Skeletal muscle tissue (tissue), 4 donors: ENCODE results near the gene CERK. TPM values are rescaled to one million over a fixed set of nuclear protein-coding genes. Genes with fewer than 3 reads are reported as not detected.

Source experiments
- H3K27ac ChIP-seq: one replicate; pipeline ENCODE4 v1.7.0; 2013; ENCODE audit warnings: mild to moderate bottlenecking, low read depth, low read length, inconsistent platforms
- H3K27me3 ChIP-seq, 3 donors: one replicate each; pipeline ENCODE4 v1.7.0; 2013; ENCODE audit warnings: low read length in 3 of 3; ENCODE audit not compliant: control insufficient read depth in 3 of 3, insufficient read depth in 3 of 3
- H3K36me3 ChIP-seq, 3 donors: one replicate each; pipeline ENCODE4 v1.7.0; 2013; ENCODE audit warnings: low read length in 3 of 3; ENCODE audit not compliant: control insufficient read depth in 3 of 3, insufficient read depth in 3 of 3
- H3K4me1 ChIP-seq, 3 donors: one replicate each; pipeline ENCODE4 v1.7.0; 2013; ENCODE audit warnings: low read length in 3 of 3, mild to moderate bottlenecking in 3 of 3; ENCODE audit not compliant: control insufficient read depth in 3 of 3, insufficient read depth in 3 of 3
- H3K4me3 ChIP-seq, 3 donors: one replicate each; pipeline ENCODE4 v1.7.0; 2013; ENCODE audit warnings: low read length in 3 of 3
- H3K9ac ChIP-seq, 3 donors: one replicate each; pipeline ENCODE4 v1.7.0; 2013; ENCODE audit warnings: low read length in 3 of 3, mild to moderate bottlenecking in 3 of 3, moderate library complexity in 2 of 3, low read depth in 1 of 3
- H3K9me3 ChIP-seq, 3 donors: one replicate each; pipeline ENCODE4 v1.7.0; 2013; ENCODE audit warnings: low read length in 3 of 3; ENCODE audit not compliant: control insufficient read depth in 3 of 3
- total RNA-seq: library from RNA; depleted of rRNA; stranded (reverse); fragments of >200 nt; gene quantifications from one replicate; pipeline ENCODE4 v1.2.3, GENCODE V29; 2014
- donor health status: Osteomylitis.

Gene CERK
- total RNA-seq, 1 donor from 2014 or later = 18.3 TPM

GRCh38 chr22:46660604-46661201 lies 77.3 kb downstream of the CERK start:
- H3K9me3 ChIP-seq = no peaks in the 10 kb centered on the region
- peaks cover 19 to 29% (median 27%) of the 10 kb centered on the region in 3 donors for H3K4me1 ChIP-seq
- H3K27me3 ChIP-seq = no peaks in the 10 kb centered on the region
- no peak overlapping the region for H3K4me3 ChIP-seq
- no peak overlapping the region for H3K27ac ChIP-seq
- H3K36me3 ChIP-seq = peaks cover 11 to 27% (median 24%) of the 10 kb centered on the region in 3 donors
- H3K9ac ChIP-seq = peak overlapping the region in 1 of 3 donors; percentile 50

- Histone ChIP-seq H3K4me3 (no peak overlapping the region), H3K36me3 (peaks cover 4 to 19% (median 18%) of the 10 kb centered on the region in 3 donors), H3K9me3 (no peaks in the 10 kb centered on the region), H3K4me1 (peaks cover 19 to 29% (median 27%) of the 10 kb centered on the region in 3 donors), H3K9ac (peak overlapping the region in 1 of 3 donors; percentile 50), H3K27ac (no peak overlapping the region), H3K27me3 (no peaks in the 10 kb centered on the region)
These were observed 78.3 kb downstream of the CERK start for GRCh38 chr22:46659791-46660186.

GRCh38 chr22:46659059-46659790 lies 78.8 kb downstream of the CERK start:
- Histone ChIP-seq H3K9me3 (no peaks in the 10 kb centered on the region), H3K9ac (no peak overlapping the region), H3K36me3 (peaks cover 0 to 16% (median 13%) of the 10 kb centered on the region in 3 donors), H3K27ac (no peak overlapping the region), H3K4me3 (no peak overlapping the region), H3K27me3 (no peaks in the 10 kb centered on the region), H3K4me1 (peaks cover 19 to 29% (median 27%) of the 10 kb centered on the region in 3 donors)

GRCh38 chr22:46657996-46658947 lies 79.8 kb downstream of the CERK start:
- peaks cover 24 to 35% (median 32%) of the 10 kb centered on the region in 3 donors for H3K4me1 ChIP-seq
- no peaks in the 10 kb centered on the region for H3K9me3 ChIP-seq
- H3K36me3 ChIP-seq = peaks cover 0 to 11% (median 6%) of the 10 kb centered on the region in 3 donors
- H3K27me3 ChIP-seq = no peaks in the 10 kb centered on the region
- no peak overlapping the region for H3K9ac ChIP-seq
- H3K4me3 ChIP-seq = no peak overlapping the region
- H3K27ac ChIP-seq = no peak overlapping the region

GRCh38 chr22:46657655-46657953 lies 80.4 kb downstream of the CERK start:
- H3K27ac ChIP-seq = no peak overlapping the region
- H3K4me3 ChIP-seq = no peak overlapping the region
- peaks cover 26 to 42% (median 38%) of the 10 kb centered on the region in 3 donors for H3K4me1 ChIP-seq
- no peaks in the 10 kb centered on the region for H3K27me3 ChIP-seq
- no peak overlapping the region for H3K9ac ChIP-seq
- H3K9me3 ChIP-seq = no peaks in the 10 kb centered on the region
- peaks cover 0 to 10% (median 6%) of the 10 kb centered on the region in 3 donors for H3K36me3 ChIP-seq

GRCh38 chr22:46656856-46657654 lies 81.0 kb downstream of the CERK start:
- H3K27me3 ChIP-seq = no peaks in the 10 kb centered on the region
- H3K27ac ChIP-seq = no peak overlapping the region
- H3K4me1 ChIP-seq = peaks cover 31 to 47% (median 44%) of the 10 kb centered on the region in 3 donors
- H3K9ac ChIP-seq = no peak overlapping the region
- H3K9me3 ChIP-seq = no peaks in the 10 kb centered on the region
- peaks cover 0 to 6% (median 5%) of the 10 kb centered on the region in 3 donors for H3K36me3 ChIP-seq
- H3K4me3 ChIP-seq = no peak overlapping the region

GRCh38 chr22:46655861-46656608 lies 82.0 kb downstream of the CERK start:
- peaks cover 0 to 4% (median 0%) of the 10 kb centered on the region in 3 donors for H3K36me3 ChIP-seq
- no peaks in the 10 kb centered on the region for H3K27me3 ChIP-seq
- H3K4me3 ChIP-seq = no peak overlapping the region
- H3K27ac ChIP-seq = no peak overlapping the region
- H3K9me3 ChIP-seq = no peaks in the 10 kb centered on the region
- no peak overlapping the region for H3K9ac ChIP-seq
- peaks cover 40 to 54% (median 50%) of the 10 kb centered on the region in 3 donors for H3K4me1 ChIP-seq

GRCh38 chr22:46654927-46655595 lies 83.0 kb downstream of the CERK start:
- Histone ChIP-seq H3K27me3 (no peaks in the 10 kb centered on the region), H3K4me3 (no peak overlapping the region), H3K27ac (no peak overlapping the region), H3K4me1 (peaks cover 43 to 54% (median 50%) of the 10 kb centered on the region in 3 donors), H3K9ac (no peak overlapping the region), H3K36me3 (peaks cover 0 to 4% (median 0%) of the 10 kb centered on the region in 3 donors), H3K9me3 (no peaks in the 10 kb centered on the region)
